Hematopoietic multipotent progenitor cell (in vitro differentiated cells): ENCODE data around the gene SEMA3G. TPM values are rescaled to one million over a fixed set of nuclear protein-coding genes. Genes with fewer than 3 reads are reported as not detected.

Experiments used
- DNase-seq, 3 donors: peaks; one replicate each; pipeline ENCODE4 v3.0.0-alpha.2; 2011 to 2015; ENCODE audit warnings: low read depth in 2 of 3, low spot score in 2 of 3
- total RNA-seq: library from RNA; depleted of rRNA; stranded (reverse); fragments of >200 nt; gene quantifications from one replicate; pipeline ENCODE4 v1.2.3, GENCODE V29; 2012

The SEMA3G gene
- total RNA-seq, 1 donor: 0.54 TPM

DNA sequence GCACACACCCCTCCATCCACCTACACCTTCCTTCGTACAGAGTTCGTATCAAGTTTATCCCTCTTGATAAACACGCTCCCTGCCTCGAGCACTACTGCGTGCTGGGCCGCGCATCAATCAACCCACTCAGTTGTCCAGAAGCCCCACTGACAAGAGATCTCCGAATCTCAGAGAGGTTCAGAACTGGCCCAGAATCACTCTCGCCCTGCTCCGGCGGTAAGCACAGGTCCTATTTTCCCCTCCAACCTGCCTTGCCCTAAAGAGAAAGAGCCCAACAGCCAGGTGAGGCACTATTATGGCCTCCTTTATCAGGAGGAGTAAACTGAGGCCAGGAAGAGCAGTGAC, 10.0 kb upstream of the SEMA3G start:
- no peak for DNase-seq

GRCh38 chr3:52454250-52454937, 9.5 kb upstream of the SEMA3G start:
- DNase-seq: no peak

- DNase-seq: no peak
These were observed 8.8 kb upstream of the SEMA3G start, which contains the start of gene TNNC1 for GRCh38 chr3:52453496-52454249. TNNC1 (minus strand) TSS chr3:52454041; CDS start chr3:52454015, 26 bp downstream.

DNA sequence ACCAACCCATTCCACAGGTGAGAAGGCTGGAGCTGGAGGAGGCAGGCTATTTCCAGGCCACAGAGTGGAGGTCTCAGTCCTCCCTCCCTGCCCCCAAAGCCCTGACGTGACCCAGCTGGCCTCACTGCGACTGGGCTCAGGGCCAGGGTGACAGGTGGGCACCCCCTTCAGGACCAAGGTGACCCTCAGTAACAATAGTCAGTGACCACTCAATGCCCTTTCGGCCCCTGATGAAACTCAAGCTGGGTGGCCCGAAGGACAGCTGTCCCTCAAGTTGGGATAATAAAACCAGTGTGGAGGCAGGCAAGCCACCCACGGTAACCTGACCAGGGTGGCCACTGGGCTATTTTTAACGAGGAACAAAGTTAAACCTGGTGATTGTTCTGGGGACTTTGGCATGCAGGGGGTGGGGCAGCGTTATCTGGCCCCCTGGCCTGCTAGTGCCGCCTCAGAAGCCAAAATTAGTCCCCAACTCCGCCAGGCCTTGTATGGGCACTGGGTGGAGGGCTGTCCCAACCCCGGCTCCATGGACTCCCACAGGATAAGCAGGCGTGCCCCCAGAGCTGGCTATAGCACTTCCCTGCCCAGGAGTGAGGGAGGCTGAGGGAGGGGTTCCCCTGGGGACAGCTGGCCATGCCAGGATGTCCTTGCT, 7.8 kb upstream of the SEMA3G start:
- no peak for DNase-seq

DNA sequence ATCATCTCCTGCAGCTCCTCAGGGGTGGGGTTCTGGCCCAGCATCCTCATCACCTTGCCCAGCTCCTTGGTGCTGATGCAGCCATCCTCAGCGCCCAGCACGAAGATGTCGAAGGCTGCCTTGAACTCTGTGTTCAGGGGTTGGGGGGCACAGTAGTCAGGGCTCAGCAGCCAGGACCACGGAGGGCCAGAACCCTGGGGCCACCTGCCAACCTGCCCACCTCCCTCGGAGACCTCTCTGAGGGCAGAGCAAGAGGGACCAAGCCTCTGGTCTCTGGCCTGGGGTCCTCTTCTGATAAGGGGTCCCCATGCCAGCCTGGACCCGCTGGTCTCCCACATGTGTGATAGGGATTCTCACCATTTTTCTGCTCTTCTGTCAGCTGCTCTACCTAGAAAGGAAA, 7.2 kb upstream of the SEMA3G start:
- DNase-seq: no peak

DNA sequence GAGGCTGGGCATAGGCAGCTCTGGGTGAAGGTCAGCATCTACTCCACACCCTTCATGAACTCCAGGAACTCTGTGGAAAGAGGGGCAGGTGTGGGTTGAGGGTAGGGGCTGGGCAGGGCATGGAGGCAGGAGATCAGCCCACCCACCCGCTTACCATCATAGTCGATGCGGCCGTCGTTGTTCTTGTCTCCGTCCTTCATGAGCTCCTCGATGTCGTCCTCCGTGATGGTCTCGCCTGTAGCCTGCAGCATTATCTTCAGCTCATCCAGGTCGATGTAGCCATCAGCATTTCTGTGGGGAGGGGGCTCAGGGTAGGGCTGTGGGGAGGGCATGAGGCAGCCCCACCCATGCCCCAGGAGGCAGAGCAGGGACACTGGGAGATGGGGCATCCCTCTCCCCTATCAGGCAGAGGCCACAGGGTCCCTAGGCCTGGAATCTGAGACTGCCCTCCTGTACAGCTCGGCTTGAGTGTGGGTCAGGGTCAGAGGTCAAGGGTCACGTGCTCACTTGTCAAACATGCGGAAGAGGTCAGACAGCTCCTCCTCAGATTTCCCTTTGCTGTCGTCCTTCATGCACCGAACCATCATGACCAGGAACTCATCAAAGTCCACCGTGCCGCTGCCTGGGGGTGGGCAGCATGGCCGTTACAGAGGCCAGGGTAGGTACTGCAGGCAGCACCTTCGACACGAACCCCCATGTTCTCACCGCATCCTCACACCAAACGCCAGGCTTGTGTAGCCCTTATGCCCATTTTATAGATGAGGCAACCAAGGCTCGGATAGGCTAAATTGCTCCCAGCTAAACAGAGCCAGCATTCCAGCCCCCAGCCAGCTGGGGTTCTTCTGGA, 6.6 kb upstream of the SEMA3G start:
- no peak for DNase-seq

- DNase-seq: no peak
These were observed 5.8 kb upstream of the SEMA3G start for GRCh38 chr3:52450489-52451236.

DNA sequence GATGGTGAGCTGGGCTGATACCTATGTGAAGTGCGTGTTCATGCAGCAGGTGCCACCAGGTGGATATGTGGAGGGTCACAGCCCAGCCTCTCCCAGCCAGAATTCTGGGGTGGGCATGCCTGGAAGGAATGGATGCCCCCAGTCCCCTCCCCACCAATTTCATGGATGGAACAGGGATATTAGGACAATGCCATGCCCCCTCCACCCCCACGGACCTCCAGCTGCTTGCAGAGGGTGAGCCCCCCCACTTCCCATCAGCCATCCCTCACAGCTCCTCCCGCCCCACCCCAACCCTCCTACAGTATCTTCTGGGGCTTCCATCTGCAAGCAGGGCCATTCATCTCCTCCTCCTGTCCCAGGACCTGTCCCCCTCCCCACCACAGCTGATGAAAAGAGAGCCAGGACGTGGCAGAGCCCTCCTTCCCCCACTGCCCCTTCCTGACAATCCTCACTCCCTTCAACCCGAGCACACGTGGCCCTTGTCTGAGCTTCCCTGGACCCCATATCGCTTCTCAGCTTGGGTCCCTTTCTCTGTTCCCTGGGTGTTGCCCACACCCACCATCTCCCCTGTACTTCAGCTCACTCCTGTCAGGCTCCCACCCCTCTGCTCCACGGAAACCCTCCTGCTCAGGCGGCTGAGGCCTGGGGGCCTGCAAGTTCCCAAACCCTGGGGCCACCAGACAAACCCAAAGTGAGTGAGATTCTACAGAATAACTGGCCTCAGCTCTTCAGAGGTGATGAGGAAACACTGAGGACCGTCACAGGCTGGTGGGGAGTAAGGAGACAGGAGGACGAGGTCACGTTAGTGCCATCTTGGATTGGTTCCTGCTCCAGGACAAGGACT, 2.8 kb upstream of the SEMA3G start:
- DNase-seq: no peak

DNA sequence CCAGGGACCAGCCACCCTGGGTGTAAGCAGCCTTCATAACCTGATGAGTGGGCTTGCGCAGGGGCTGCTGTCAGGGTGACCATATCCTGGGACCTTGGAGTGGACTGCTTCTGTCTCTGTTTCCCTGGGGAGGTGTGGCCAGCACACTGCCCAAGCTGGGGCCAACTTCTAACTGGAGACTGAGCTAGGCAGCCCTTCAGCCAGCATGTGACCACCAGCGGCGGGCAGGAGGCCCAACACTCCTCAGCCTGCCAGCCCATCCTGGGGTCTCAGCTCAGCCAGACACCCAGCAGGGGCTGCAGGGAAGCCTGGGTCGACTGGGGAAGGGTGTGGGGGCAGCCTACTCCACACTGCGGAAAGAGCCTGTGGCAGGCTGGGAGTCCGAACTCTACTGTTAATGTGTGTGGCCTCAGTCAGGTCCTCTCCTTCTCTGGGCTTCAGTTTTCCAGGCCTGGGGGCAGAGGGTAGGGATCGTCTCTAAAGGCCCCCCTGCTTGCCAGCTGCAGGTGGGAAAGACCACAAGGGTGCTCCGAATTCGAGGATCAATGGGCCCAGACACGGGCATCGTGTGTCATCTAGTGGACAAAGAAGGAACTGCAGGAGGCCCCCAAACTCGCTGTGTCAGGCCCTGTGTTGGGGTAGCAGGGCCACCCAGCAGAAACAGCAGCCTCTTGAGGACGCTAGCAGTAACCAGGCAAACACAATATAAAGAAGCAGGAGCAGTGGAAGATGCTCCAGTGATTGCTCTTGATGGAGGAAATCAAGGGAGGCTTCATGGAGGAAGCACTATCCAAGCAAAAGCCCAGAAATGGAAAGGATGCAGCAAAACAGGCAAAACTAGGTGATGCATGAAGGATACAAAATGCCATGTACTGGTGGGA, 2.0 kb upstream of the SEMA3G start:
- peak; percentile 58 to 85 (median 79) for DNase-seq

- DNase-seq: no peak
These were observed 1.1 kb upstream of the SEMA3G start for GRCh38 chr3:52446042-52446441.

DNA sequence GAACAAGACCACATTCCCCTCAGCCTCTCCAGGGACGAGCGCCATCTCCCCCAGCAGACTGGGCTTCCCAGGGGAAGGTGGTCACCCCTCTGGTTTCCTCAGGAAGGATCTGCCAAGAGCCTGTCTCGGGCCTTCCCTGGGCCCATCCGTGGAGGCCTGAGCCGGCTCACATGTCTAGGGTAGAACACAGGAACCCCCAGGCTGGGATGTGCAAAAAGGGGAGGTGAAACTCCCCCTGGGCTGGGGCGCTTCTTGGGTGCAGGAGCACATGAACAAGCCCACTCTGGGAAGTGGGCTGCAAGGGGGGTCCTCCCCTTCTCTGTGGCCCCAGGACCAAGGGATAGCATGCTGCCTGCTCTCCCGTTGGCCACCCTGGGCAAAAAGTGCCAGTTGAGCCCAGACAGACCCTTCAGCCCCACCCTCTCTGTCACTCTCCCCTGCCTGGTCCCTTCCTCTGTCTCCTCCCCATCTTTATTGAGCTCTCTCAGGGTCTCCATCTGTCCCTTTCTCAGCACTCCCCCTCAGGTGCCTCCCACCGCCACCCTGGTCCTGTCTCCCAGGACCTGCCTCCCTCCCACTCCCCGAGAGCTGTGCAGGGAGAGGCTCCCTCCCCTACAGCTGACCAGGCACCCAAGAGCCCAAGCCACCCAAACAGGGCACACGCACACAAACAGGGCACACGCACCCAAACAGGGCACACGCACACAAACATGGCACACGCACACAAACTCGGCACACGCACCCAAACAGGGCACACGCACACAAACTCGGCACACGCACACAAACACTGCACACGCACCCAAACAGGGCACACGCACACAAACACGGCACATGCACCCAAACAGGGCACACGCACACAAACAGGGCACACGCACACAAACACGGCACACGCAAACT, 864 bp downstream of the SEMA3G start:
- no peak for DNase-seq

GRCh38 chr3:52443268-52443610, 1.7 kb downstream of the SEMA3G start:
- no peak for DNase-seq

DNA sequence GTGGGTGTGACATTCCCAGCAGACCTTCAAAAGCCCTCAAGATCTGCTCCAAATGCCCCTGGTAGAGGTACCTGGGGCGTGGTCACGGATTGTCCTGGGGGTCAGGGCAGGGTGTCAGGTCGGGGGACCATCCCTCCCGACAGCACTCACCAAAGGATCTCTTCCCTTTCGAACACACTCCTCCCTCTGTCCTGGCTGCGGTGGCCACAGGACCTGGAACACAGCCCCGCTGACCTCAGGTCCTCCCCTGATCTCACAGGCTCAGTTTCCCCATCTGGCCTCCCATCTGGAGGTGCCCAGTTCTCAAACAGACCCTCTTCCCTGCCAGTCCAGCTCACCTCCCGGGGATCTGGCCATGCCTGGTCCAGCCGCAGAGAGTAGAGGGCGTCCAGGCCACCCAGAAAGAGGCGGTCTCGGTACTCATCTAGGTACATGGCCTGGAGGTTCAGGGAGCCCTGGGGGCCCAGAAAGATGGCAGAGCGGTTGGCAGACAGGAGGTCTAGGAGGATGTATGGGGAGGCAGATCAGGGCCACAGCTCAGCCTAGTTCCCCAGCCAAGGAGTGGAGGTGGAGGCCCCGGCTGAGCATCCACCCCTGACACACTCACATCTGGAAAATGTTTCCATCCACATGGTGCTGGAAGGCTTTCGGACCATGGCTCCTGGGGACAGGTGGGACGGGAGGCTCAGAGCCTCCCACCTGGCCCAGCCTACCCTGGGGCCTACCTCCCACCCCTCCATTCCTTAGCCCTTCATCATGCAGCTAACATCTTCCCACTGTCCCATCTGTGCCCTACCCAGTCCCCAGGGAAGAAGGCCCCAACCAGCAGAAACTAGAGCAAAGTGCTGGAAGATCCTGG, 2.3 kb downstream of the SEMA3G start:
- DNase-seq: no peak

DNA sequence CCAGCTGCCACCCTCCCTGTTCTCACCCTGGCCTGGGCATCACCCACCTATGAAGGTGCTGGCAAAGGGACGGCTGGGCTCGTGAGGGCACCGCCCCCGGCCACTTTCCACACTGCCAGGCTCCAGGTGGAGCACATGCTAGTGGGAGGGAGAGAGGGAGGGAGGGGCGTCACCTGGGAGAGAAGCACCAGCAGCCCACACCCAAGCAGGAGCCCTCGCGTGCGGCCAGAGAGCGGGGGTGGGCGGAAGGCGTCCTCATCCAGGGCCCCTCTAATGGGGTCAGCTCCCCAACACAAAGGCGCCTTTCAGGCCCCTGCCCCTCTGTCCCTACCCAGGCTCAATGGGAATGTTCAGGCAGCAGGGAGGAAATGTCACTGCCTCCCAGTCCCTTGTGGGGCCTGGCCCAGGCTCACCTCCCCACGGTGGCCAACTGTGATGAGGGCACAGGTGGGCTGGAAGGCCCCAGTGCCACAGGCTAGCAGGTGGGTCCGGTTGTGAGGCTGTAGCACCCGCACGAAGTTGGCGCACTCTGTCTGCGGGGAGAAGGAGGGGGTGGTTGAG, 3.1 kb downstream of the SEMA3G start:
- no peak for DNase-seq

DNA sequence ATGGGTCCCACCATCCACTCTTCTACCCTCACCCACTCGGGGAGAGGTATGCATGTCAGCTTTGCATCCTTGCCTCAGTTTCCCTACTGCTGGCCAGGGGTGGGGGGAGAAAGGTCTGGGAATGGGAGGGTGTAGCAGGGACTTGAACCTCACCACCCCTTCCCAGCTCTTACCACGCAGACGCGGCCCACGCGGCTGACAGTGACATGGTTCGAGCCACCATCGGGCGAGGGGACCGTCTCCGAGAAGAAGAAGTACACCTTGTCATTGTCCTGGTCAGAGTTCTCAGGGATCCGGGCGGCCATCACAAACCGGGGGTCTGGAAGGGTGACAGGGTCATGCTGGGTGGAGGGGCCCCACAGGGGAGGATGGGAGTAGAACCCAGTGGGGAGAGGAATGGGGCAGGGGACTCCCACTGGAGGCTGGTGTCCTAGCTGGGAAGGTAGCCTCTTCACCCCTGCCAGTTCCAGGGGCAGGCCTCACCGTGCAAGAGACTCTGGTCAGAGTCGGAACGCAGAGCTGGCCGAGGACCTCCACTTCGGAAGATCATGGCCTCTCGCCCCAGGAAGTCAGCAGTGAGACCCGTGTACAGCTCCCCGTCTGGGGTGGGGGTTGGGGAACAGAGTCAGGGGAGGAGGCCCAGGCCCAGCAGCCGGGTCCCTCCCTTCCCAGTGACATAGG, 3.7 kb downstream of the SEMA3G start:
- DNase-seq: no peak

DNA sequence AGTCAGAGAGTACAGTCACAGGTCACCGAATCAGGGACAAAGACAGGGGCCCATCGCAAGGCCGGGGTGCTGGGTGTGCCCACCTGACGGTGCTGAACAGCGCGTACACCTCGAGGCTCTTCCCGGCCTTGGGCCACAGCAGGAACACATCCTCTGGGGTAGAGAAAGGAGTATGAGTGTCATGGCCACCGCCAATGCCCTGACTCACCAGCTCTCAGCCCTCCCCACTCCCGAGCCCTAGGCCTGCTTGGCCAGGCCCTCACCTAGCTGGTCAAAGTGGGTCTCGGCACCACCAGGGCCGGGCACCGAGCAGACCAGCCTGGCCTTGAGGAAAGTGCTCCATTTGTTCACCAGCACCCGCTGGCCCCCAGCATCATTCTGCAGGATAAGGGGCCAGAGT, 4.2 kb downstream of the SEMA3G start:
- no peak for DNase-seq
